ENCODE measurements around the gene CPTP. TPM values are rescaled to one million over a fixed set of nuclear protein-coding genes. Genes with fewer than 3 reads are reported as not detected.

CPTP gene
- total RNA-seq, 1 donor from 2014 or later: 99.2 TPM

DNA sequence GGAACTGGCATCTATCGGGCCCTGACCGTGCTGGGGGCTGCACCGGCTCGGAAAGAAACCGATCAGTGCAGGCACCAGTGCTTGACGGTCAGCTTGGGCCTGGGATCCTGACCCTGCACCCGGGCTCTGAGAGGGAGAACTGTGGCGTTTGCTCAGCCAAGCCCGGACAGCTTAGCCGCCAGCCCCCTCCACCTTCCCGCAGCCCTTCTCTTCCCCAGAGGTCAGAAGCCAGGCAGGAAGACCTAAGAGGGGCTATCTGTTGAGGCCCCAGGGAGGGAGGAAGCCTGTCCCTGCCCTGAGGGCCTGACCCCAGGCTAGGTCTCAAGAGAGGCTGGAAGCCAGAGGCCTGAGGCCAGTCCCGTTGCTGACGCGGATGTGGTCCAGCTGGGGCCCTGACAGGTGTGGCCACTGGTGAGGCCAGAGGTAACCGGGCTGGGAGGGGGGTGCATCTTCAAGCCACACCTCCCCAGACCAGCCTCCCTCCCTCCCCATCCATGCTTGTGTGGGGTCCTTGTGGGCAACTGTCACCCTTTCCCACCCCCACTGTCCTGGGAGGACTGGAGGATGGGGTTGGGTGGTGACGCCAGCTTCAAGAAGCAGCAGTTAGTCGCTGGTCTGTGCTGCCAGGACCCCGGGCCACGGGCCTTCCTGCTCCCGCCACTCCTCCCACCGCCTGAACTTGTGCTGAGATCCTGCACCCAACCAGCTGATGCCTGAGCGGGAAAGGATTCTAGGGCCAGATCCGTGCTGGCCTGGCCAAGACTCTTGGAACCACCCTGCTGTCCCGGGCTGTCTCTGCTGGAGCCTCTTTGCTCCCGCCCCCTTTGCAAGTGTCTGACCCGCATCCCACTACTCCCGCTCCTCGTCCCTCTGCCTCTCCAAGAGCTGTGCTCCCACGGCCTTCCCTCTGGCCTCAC lies 27.2 kb downstream of the CPTP start:
- Histone ChIP-seq H3K9me3 (replicated peaks) (no peaks in the 10 kb centered on the region), H3K4me1 (peaks cover 66% of the 10 kb centered on the region), H3K36me3 (no peaks in the 10 kb centered on the region), H3K4me3 (peak overlapping the region; percentile 41), H3K27ac (replicated peaks) (peak overlapping the region; percentile 71), H3K27me3 (ENCODE audit: low read depth) (peaks cover 45% of the 10 kb centered on the region)
- peak; percentile 68 for DNase-seq
- TF ChIP-seq, protein P1, sequence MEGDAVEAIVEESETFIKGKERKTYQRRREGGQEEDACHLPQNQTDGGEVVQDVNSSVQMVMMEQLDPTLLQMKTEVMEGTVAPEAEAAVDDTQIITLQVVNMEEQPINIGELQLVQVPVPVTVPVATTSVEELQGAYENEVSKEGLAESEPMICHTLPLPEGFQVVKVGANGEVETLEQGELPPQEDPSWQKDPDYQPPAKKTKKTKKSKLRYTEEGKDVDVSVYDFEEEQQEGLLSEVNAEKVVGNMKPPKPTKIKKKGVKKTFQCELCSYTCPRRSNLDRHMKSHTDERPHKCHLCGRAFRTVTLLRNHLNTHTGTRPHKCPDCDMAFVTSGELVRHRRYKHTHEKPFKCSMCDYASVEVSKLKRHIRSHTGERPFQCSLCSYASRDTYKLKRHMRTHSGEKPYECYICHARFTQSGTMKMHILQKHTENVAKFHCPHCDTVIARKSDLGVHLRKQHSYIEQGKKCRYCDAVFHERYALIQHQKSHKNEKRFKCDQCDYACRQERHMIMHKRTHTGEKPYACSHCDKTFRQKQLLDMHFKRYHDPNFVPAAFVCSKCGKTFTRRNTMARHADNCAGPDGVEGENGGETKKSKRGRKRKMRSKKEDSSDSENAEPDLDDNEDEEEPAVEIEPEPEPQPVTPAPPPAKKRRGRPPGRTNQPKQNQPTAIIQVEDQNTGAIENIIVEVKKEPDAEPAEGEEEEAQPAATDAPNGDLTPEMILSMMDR (IDR thresholded peaks at IDR 0.05; ENCODE audit: borderline replicate concordance): no peak
- intact Hi-C loops (cut with micrococcal nuclease): no loop called here

DNA sequence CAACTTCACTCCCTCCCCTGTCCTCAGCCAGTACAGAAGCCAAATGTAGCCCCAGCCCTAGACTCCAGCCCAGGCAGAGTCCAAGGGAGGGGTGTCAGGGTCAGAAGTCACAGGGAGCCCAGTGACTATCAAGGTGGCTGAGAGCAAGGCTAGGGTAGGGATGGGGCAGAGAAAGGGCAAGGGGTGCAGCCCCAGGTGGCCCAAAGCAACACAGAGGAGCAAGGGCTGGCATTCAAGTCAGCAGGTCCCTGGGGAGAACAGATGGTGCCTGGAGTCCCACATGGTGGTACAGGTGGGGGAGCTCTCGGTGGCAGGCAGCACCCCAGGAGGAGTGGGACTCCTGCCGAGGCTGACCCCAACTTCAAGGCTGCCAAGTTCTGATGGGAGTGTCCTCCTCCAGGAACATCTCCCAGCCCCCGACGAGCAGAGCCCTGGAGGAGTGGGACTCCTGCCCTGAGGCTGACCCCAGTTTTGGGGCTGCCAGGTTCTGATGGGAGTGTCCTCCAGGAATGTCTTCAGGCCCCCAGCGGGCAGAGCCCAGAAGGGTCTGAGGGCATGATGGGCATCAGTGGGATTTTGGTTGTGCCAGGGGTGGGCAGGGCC lies 28.3 kb downstream of the CPTP start:
- no peak for DNase-seq
- Histone ChIP-seq H3K9me3 (replicated peaks) (no peaks in the 10 kb centered on the region), H3K36me3 (no peaks in the 10 kb centered on the region), H3K27ac (replicated peaks) (peak overlapping the region; percentile 71), H3K4me1 (peaks cover 59% of the 10 kb centered on the region), H3K27me3 (ENCODE audit: low read depth) (peaks cover 56% of the 10 kb centered on the region), H3K4me3 (no peak overlapping the region)
- intact Hi-C loops (cut with micrococcal nuclease): no loop called here
- TF ChIP-seq, protein P1 (IDR thresholded peaks at IDR 0.05; ENCODE audit: borderline replicate concordance): no peak

DNA sequence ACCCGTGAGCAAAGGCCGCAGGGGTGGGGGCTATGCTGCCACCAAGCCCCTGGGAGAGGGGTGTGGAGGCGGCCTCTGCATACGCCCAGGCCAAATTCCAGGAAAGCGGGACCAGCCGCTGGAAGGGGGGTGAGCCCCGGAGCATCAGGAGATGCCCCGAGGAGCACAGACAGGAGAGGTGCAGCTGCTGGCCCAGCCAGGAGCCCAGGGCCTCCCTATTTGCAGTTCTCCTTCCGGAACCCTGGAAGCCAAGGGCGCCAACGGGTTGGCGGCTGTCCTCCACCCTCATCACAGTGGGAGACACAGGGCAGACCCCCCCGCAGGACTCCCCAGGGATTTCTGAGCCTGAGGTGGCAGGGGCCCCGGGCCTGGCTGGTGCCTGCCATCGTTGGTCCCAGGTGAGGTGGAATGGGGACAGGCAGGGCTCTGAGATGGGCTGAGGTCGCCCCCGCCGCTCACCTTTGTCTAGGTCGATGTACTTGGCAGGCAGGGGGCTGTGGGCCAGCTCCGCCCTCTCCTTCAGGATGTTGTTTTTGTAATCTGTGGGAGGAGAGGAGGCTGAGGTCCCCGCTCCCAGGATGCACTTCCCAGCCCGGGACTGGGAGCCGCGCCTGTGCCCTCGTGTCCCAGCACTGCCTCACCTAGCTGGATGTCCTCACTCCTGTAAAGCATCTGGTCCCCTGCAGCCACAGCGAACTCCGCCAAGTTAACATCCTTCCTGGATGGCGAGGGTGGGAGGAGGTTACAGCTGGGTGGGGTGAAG lies 29.0 kb downstream of the CPTP start:
- Histone ChIP-seq H3K36me3 (no peaks in the 10 kb centered on the region), H3K9me3 (replicated peaks) (no peaks in the 10 kb centered on the region), H3K27ac (replicated peaks) (peak overlapping the region; percentile 71), H3K27me3 (ENCODE audit: low read depth) (peaks cover 63% of the 10 kb centered on the region), H3K4me3 (peak overlapping the region; percentile 8), H3K4me1 (peaks cover 57% of the 10 kb centered on the region)
- intact Hi-C loops (cut with micrococcal nuclease): no loop called here
- no peak for DNase-seq
- TF ChIP-seq, protein P1 (IDR thresholded peaks at IDR 0.05; ENCODE audit: borderline replicate concordance): no peak

DNA sequence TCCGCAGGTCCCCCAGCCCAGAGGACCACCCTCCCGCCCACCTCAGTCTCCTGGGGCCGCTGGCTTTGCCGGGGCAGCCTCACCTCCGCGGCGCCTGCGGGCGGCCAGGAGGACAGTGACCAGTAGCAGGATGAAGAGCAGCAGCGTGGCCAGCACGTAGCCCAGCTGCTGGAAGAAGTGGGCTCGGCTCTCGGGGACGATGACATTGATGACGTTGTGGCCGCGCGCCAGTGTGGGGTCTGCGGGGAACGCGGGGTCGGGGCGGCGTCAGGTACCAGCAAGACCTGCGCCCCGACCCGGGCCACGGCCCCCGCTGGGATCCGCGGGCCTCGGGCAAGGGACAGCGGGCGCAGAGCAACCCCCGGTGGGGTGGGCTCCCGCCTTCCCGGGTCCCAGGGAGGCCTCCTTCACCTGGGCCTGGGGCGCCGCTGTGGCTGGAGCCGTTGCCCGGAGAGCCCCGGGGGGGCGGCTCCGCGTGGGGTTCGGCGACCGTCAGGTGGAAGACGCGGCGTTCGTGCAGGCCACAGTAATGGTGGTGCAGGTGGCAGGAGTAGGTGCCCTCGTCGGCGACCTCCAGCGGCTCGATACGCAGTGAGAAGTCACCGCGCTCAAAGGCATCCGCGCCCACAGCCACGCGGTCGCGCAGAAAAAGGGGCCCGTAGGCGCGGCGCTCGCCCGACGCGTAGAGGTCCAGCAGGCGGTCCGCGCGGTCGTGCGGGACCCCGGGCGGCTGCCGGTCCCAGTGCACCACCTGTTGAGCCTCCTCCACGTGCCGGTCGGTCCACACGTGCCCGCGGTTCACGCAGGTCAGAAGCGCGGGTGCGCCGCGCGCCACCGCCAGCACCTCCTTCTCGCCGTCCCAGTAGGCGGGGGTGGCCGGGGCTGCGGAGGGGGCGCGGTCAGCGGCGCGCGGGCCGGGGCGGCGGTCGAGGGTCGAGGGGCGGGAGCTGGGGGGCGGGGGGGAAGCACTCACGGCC lies 30.0 kb downstream of the CPTP start:
- intact Hi-C loops (cut with micrococcal nuclease): no loop called here
- no peak for DNase-seq
- H3K4me1 ChIP-seq: peaks cover 65% of the 10 kb centered on the region
- H3K27ac ChIP-seq (replicated peaks): peak overlapping the region; percentile 84
- peak overlapping the region; percentile 69 for H3K4me3 ChIP-seq
- TF ChIP-seq, protein P1 (IDR thresholded peaks at IDR 0.05; ENCODE audit: borderline replicate concordance): no peak
- H3K36me3 ChIP-seq: no peaks in the 10 kb centered on the region
- H3K27me3 ChIP-seq (ENCODE audit: low read depth): peaks cover 72% of the 10 kb centered on the region
- no peaks in the 10 kb centered on the region for H3K9me3 ChIP-seq (replicated peaks)

Data from left ventricle myocardium inferior (tissue), 1 donor.